CD14-positive monocyte (primary cell): ENCODE results near the gene MYH13. TPM values are rescaled to one million over a fixed set of nuclear protein-coding genes. Genes with fewer than 3 reads are reported as not detected.

Experiments
- DNase-seq, 3 donors: peaks; one replicate each; pipeline ENCODE4 v3.0.0-alpha.2; 2011 to 2022
- H2AFZ ChIP-seq: 2 replicates; pipeline ENCODE4 v1.6.0; 2012; ENCODE audit warnings: mild to moderate bottlenecking, low read depth, low read length, inconsistent platforms; ENCODE audit not compliant: insufficient read depth, poor library complexity, severe bottlenecking
- H3K27ac ChIP-seq, 2 donors: 1 replicate in 1 of 2; 2 replicates in 1 of 2; pipeline ENCODE4 v1.5.1; 2012 to 2013; ENCODE audit warnings: low read length in 2 of 2, control low read depth in 1 of 2, inconsistent platforms in 1 of 2, low read depth in 1 of 2, mild to moderate bottlenecking in 1 of 2
- H3K27me3 ChIP-seq, 2 donors: one replicate each; pipeline versions ENCODE4 v1.6.0 to v1.6.1; 2011 to 2013; ENCODE audit warnings: low read length in 2 of 2; ENCODE audit not compliant: control insufficient read depth in 2 of 2, insufficient read depth in 2 of 2
- H3K36me3 ChIP-seq, 2 donors: replicated peaks in 1 of 2; 1 replicate in 1 of 2; 2 replicates in 1 of 2; pipeline versions ENCODE4 v1.5.1 to v1.6.1; 2012 to 2013; ENCODE audit warnings: low read length in 2 of 2, control low read depth in 1 of 2, inconsistent platforms in 1 of 2, mild to moderate bottlenecking in 1 of 2; ENCODE audit not compliant: insufficient read depth in 2 of 2, control insufficient read depth in 1 of 2
- H3K4me1 ChIP-seq, 2 donors: 1 replicate in 1 of 2; 2 replicates in 1 of 2; pipeline versions ENCODE4 v1.5.1 to v1.6.1; 2012 to 2013; ENCODE audit warnings: low read length in 2 of 2, control low read depth in 1 of 2, inconsistent platforms in 1 of 2, mild to moderate bottlenecking in 1 of 2, moderate library complexity in 1 of 2; ENCODE audit not compliant: insufficient read depth in 2 of 2, control insufficient read depth in 1 of 2
- H3K4me2 ChIP-seq: replicated peaks from 2 replicates; pipeline ENCODE3; 2012; ENCODE audit warnings: low read length, moderate library complexity, mild to moderate bottlenecking; ENCODE audit not compliant: poor library complexity, severe bottlenecking; ENCODE audit errors: extremely low read depth
- H3K4me3 ChIP-seq, 3 experiments: fragments of 200-600 bp in 1 of 3; sonication (generic) in 1 of 3; replicated peaks in 1 of 3; 1 replicate in 2 of 3; 2 replicates in 1 of 3; pipeline ENCODE4 v1.5.1; 2011 to 2013; ENCODE audit warnings: low read length in 3 of 3, mild to moderate bottlenecking in 3 of 3, control low read depth in 2 of 3, low read depth in 2 of 3, inconsistent platforms in 1 of 3, moderate library complexity in 1 of 3
- H3K79me2 ChIP-seq: 2 replicates; pipeline ENCODE4 v1.6.0; 2012; ENCODE audit warnings: mild to moderate bottlenecking, control low read depth, inconsistent platforms, low read length, moderate library complexity; ENCODE audit not compliant: insufficient read depth
- H3K9ac ChIP-seq: 2 replicates; pipeline ENCODE4 v1.6.0; 2017; ENCODE audit warnings: low read length, mild to moderate bottlenecking; ENCODE audit not compliant: insufficient read depth, poor library complexity, severe bottlenecking
- H3K9me3 ChIP-seq, 2 donors: replicated peaks in 1 of 2; 1 replicate in 1 of 2; 2 replicates in 1 of 2; pipeline versions ENCODE4 v1.5.1 to v1.6.1; 2012 to 2013; ENCODE audit warnings: low read length in 2 of 2, control low read depth in 1 of 2; ENCODE audit not compliant: control insufficient read depth in 1 of 2, insufficient read depth in 1 of 2
- H4K20me1 ChIP-seq: 2 replicates; pipeline ENCODE4 v1.6.0; 2012; ENCODE audit warnings: mild to moderate bottlenecking, low read length, control low read depth, moderate library complexity; ENCODE audit not compliant: insufficient read depth
- H3K27ac Mint-ChIP-seq, 7 donors: one replicate each; pipeline ENCODE4 v1.8.0; 2020; ENCODE audit warnings: mild to moderate bottlenecking in 7 of 7, mixed read lengths in 7 of 7, moderate library complexity in 6 of 7, inconsistent platforms in 2 of 7
- H3K27me3 Mint-ChIP-seq, 3 donors: one replicate each; pipeline ENCODE4 v1.8.0; 2021 to 2022; ENCODE audit warnings: low read depth in 3 of 3, mild to moderate bottlenecking in 3 of 3, mixed read lengths in 3 of 3, moderate library complexity in 3 of 3, inconsistent platforms in 1 of 3
- H3K36me3 Mint-ChIP-seq, 2 donors: one replicate each; pipeline ENCODE4 v1.8.0; 2020; ENCODE audit warnings: mixed read lengths in 2 of 2, inconsistent platforms in 1 of 2, mild to moderate bottlenecking in 1 of 2
- H3K4me1 Mint-ChIP-seq: one replicate; pipeline ENCODE4 v1.8.0; 2020; ENCODE audit warnings: mild to moderate bottlenecking, mixed read lengths
- H3K4me3 Mint-ChIP-seq, 2 donors: one replicate each; pipeline ENCODE4 v1.8.0; 2020; ENCODE audit warnings: mild to moderate bottlenecking in 2 of 2, mixed read lengths in 2 of 2, moderate library complexity in 1 of 2
- H3K9me3 Mint-ChIP-seq, 7 donors: one replicate each; pipeline ENCODE4 v1.8.0; 2020 to 2022; ENCODE audit warnings: mixed read lengths in 7 of 7, mild to moderate bottlenecking in 6 of 7, moderate library complexity in 6 of 7, inconsistent platforms in 2 of 7
- CTCF ChIP-seq: fragments of 200-600 bp; IDR thresholded peaks from one replicate; pipeline ENCODE4 v1.8.0; 2022; ENCODE audit warnings: antibody characterized with exemption, mild to moderate bottlenecking
- WGBS: methylation state at CpG from one replicate; pipeline ENCODE4 v1.1.5; 2013; ENCODE audit warnings: missing lambda C conversion rate; ENCODE audit not compliant: insufficient coverage; 5-methylcytosine and 5-hydroxymethylcytosine counted together
- intact Hi-C, 2 donors: fragments of 100-400 bp; cut with micrococcal nuclease; formaldehyde crosslinking; loops; one replicate each; pipeline versions ENCODE4 v1.15.0 to v1.15.1; 2023
- polyA plus RNA-seq, 3 donors: library from polyadenylated mRNA; depleted of rRNA in 1 of 3; unstranded in 2 of 3; stranded (reverse) in 1 of 3; fragments of 300-500 nt in 2 of 3; fragments of >200 nt in 1 of 3; fragmentation: Illumina TruSeq in 2 of 3; gene quantifications; 1 replicate in 2 of 3; 2 replicates in 1 of 3; pipeline ENCODE4 v1.2.3, GENCODE V29; 2012 to 2021

The MYH13 gene
- polyA plus RNA-seq, 3 donors: not detected

- Mint-ChIP-seq H3K9me3 (no peaks in the 10 kb centered on the region), H3K36me3 (no peaks in the 10 kb centered on the region), H3K27ac (no peak overlapping the region), H3K4me3 (peak overlapping the region in 1 of 2 donors; percentile 28), H3K4me1 (peaks cover 7% of the 10 kb centered on the region), H3K27me3 (peaks cover 22 to 30% (median 23%) of the 10 kb centered on the region in 3 donors)
- Histone ChIP-seq H3K9me3 (no peaks in the 10 kb centered on the region), H4K20me1 (no peaks in the 10 kb centered on the region), H3K4me2 (no peak overlapping the region), H3K79me2 (no peaks in the 10 kb centered on the region), H3K27me3 (peaks cover 4 to 26% of the 10 kb centered on the region in 2 donors), H3K9ac (no peak overlapping the region), H3K4me1 (no peaks in the 10 kb centered on the region), H2AFZ (no peak overlapping the region), H3K27ac (no peak overlapping the region), H3K36me3 (no peaks in the 10 kb centered on the region), H3K4me3 (no peak overlapping the region)
- intact Hi-C loops: no loop called here
- WGBS: no CpG with 5 or more reads among the region's 1 CpG
- no peak for TF ChIP-seq CTCF
- no peak for DNase-seq
Observed at GRCh38 chr17:10290041-10290440, 82.8 kb downstream of the MYH13 start.

GRCh38 chr17:10286324-10286723 is 86.5 kb downstream of the MYH13 start:
- TF ChIP-seq CTCF: no peak

More at GRCh38 chr17:10286324-10286723, 86.5 kb downstream of the MYH13 start:
- no peaks in the 10 kb centered on the region for H3K36me3 Mint-ChIP-seq
- H3K27ac Mint-ChIP-seq: no peak overlapping the region
- H3K9ac ChIP-seq: no peak overlapping the region
- H3K27ac ChIP-seq: no peak overlapping the region
- no peak overlapping the region for H2AFZ ChIP-seq
- intact Hi-C loops: no loop called here
- H3K27me3 ChIP-seq: peaks cover 4 to 32% of the 10 kb centered on the region in 2 donors
- WGBS: no CpG with 5 or more reads among the region's 1 CpG
- no peak overlapping the region for H3K4me3 ChIP-seq
- no peaks in the 10 kb centered on the region for H3K9me3 ChIP-seq
- no peak for DNase-seq
- no peak overlapping the region for H3K4me2 ChIP-seq
- no peaks in the 10 kb centered on the region for H3K9me3 Mint-ChIP-seq
- H3K4me1 ChIP-seq: no peaks in the 10 kb centered on the region
- no peak overlapping the region for H3K4me3 Mint-ChIP-seq
- H4K20me1 ChIP-seq: no peaks in the 10 kb centered on the region
- H3K36me3 ChIP-seq: no peaks in the 10 kb centered on the region
- no peaks in the 10 kb centered on the region for H3K4me1 Mint-ChIP-seq
- H3K27me3 Mint-ChIP-seq: peaks cover 17 to 29% (median 28%) of the 10 kb centered on the region in 3 donors
- H3K79me2 ChIP-seq: no peaks in the 10 kb centered on the region
